HFFc6 (cell line): ENCODE results near the gene FEM1A. TPM values are rescaled to one million over a fixed set of nuclear protein-coding genes. Genes with fewer than 3 reads are reported as not detected.

Experiments used
- DNase-seq: peaks from one replicate; pipeline ENCODE4 v3.0.0-alpha.2; 2018
- H3K27ac Mint-ChIP-seq: 2 replicates; pipeline ENCODE4 v1.8.0; 2020; ENCODE audit warnings: mild to moderate bottlenecking, mixed read lengths
- H3K27me3 Mint-ChIP-seq: 2 replicates; pipeline ENCODE4 v1.8.0; 2021; ENCODE audit warnings: mild to moderate bottlenecking, moderate library complexity, mixed read lengths; ENCODE audit not compliant: insufficient read depth
- H3K36me3 Mint-ChIP-seq: 2 replicates; pipeline ENCODE4 v1.8.0; 2021; ENCODE audit warnings: low read depth, mixed read lengths
- H3K4me1 Mint-ChIP-seq: 2 replicates; pipeline ENCODE4 v1.8.0; 2020; ENCODE audit warnings: low read depth, mixed read lengths
- H3K4me3 Mint-ChIP-seq: 2 replicates; pipeline ENCODE4 v1.8.0; 2020; ENCODE audit warnings: mild to moderate bottlenecking, moderate library complexity, mixed read lengths
- H3K9me3 Mint-ChIP-seq: 2 replicates; pipeline ENCODE4 v1.8.0; 2020; ENCODE audit warnings: mild to moderate bottlenecking, mixed read lengths
- CTCF ChIP-seq: fragments of 200-600 bp; sonication (generic); IDR thresholded peaks from 2 replicates; pipeline ENCODE4 v1.5.0; 2021; ENCODE audit warnings: antibody characterized with exemption, mild to moderate bottlenecking
- total RNA-seq, 6 experiments: library from RNA; stranded (reverse); fragmentation: NEBNext Ultra II Directional; extraction: Animal tissue kit (Norgen Biotek cat#: 25700); gene quantifications; 2 replicates in 1 of 6; 3 replicates in 5 of 6; pipeline ENCODE4 v1.2.3, GENCODE V29; 2021

FEM1A gene
- total RNA-seq, 6 experiments from 2014 or later: 8.4 to 10.2 (median 9.0) TPM

- no peak for DNase-seq
- H3K27ac Mint-ChIP-seq: no peak overlapping the region
- peaks cover 28% of the 10 kb centered on the region for H3K27me3 Mint-ChIP-seq
- H3K4me3 Mint-ChIP-seq: no peak overlapping the region
- TF ChIP-seq CTCF: no peak
- H3K4me1 Mint-ChIP-seq: peaks cover 13% of the 10 kb centered on the region
- no peaks in the 10 kb centered on the region for H3K36me3 Mint-ChIP-seq
- no peaks in the 10 kb centered on the region for H3K9me3 Mint-ChIP-seq
Measured at GRCh38 chr19:4748185-4748584, 43.3 kb upstream of the FEM1A start.

GRCh38 chr19:4748589-4748988 is 42.9 kb upstream of the FEM1A start:
- Mint-ChIP-seq H3K27me3 (peaks cover 28% of the 10 kb centered on the region), H3K27ac (no peak overlapping the region), H3K36me3 (no peaks in the 10 kb centered on the region), H3K4me1 (peaks cover 9% of the 10 kb centered on the region), H3K4me3 (no peak overlapping the region), H3K9me3 (no peaks in the 10 kb centered on the region)
- no peak for DNase-seq
- no peak for TF ChIP-seq CTCF

GRCh38 chr19:4749870-4750590 is 41.5 kb upstream of the FEM1A start:
- Mint-ChIP-seq H3K36me3 (no peaks in the 10 kb centered on the region), H3K4me3 (no peak overlapping the region), H3K9me3 (no peaks in the 10 kb centered on the region), H3K4me1 (peaks cover 2% of the 10 kb centered on the region), H3K27ac (no peak overlapping the region), H3K27me3 (peaks cover 34% of the 10 kb centered on the region)
- TF ChIP-seq CTCF: no peak
- DNase-seq: no peak

- H3K27ac Mint-ChIP-seq: no peak overlapping the region
- DNase-seq: peak; percentile 10
Measured at GRCh38 chr19:4754248-4754647, 37.3 kb upstream of the FEM1A start.

GRCh38 chr19:4755459-4755858 is 36.1 kb upstream of the FEM1A start:
- no peaks in the 10 kb centered on the region; the same call in 1 of the 2 replicates for H3K4me1 Mint-ChIP-seq
- DNase-seq: no peak
- H3K4me3 Mint-ChIP-seq: no peak overlapping the region
- no peaks in the 10 kb centered on the region for H3K36me3 Mint-ChIP-seq
- no peak overlapping the region for H3K27ac Mint-ChIP-seq
- peaks cover 14% of the 10 kb centered on the region for H3K27me3 Mint-ChIP-seq
- no peak for TF ChIP-seq CTCF
- no peaks in the 10 kb centered on the region for H3K9me3 Mint-ChIP-seq

More at GRCh38 chr19:4754248-4754647, 37.3 kb upstream of the FEM1A start:
- H3K9me3 Mint-ChIP-seq: no peaks in the 10 kb centered on the region
- H3K4me1 Mint-ChIP-seq: no peaks in the 10 kb centered on the region
- peaks cover 18% of the 10 kb centered on the region for H3K27me3 Mint-ChIP-seq
- H3K4me3 Mint-ChIP-seq: no peak overlapping the region
- no peaks in the 10 kb centered on the region for H3K36me3 Mint-ChIP-seq
- no peak for TF ChIP-seq CTCF
